Endothelial cell of umbilical vein (primary cell): ENCODE results near the gene MYD88. TPM values are rescaled to one million over a fixed set of nuclear protein-coding genes. Genes with fewer than 3 reads are reported as not detected.

Source experiments
- BruUV-seq: library from RNA; stranded (reverse); fragments of 400-500 nt; replicated peaks from 2 replicates; lab custom pipeline; 2021; lab: Mats Ljungman, UMichigan
- CTCF ChIA-PET: fragments of 300-600, 350-600 bp; sonication (Branson Sonifier 250); formaldehyde crosslinking; loops from one replicate; lab custom pipeline; 2021; ENCODE audit warnings: antibody characterized with exemption, inconsistent platforms; lab: Charles Lee
- POLR2A ChIA-PET: fragments of 300-600, 350-600 bp; sonication (Branson Sonifier 250); formaldehyde crosslinking; loops from one replicate; lab custom pipeline; 2021; ENCODE audit warnings: antibody characterized with exemption, inconsistent platforms; lab: Charles Lee
- DNase-seq: peaks from one replicate; pipeline ENCODE4 v3.0.0-alpha.2; 2011; ENCODE audit warnings: low read depth, low spot score
- FAIRE-seq: peaks from 2 replicates; lab custom pipeline; 2011; peaks lifted over from hg19 to GRCh38; lab: Jason Lieb, UNC
- H2AFZ ChIP-seq: 2 replicates; pipeline ENCODE4 v1.6.0; 2012; ENCODE audit warnings: low read depth, low read length, control low read depth, inconsistent platforms
- H3K27ac ChIP-seq: 2 replicates; pipeline ENCODE4 v1.5.1; 2011; ENCODE audit warnings: low read depth, mild to moderate bottlenecking, control low read depth, low read length, moderate library complexity; ENCODE audit not compliant: insufficient read depth
- H3K27me3 ChIP-seq, 2 experiments: 2 replicates each; pipeline versions ENCODE4 v1.6.0 to v1.6.1; 2011; ENCODE audit warnings: low read length in 2 of 2, mixed read lengths in 1 of 2; ENCODE audit not compliant: control insufficient read depth in 2 of 2, insufficient read depth in 2 of 2
- H3K36me3 ChIP-seq, 2 experiments: 2 replicates in 1 of 2; 3 replicates in 1 of 2; pipeline ENCODE4 v1.5.1; 2011; ENCODE audit warnings: low read length in 2 of 2, mild to moderate bottlenecking in 1 of 2, moderate library complexity in 1 of 2; ENCODE audit not compliant: control insufficient read depth in 2 of 2, insufficient read depth in 2 of 2; ENCODE audit errors: extremely low read depth in 1 of 2
- H3K4me1 ChIP-seq: 3 replicates; pipeline ENCODE4 v1.5.1; 2011; ENCODE audit warnings: mild to moderate bottlenecking, low read length; ENCODE audit not compliant: control insufficient read depth, insufficient read depth; ENCODE audit errors: extremely low read depth
- H3K4me2 ChIP-seq: 2 replicates; pipeline ENCODE4 v1.6.1; 2011; ENCODE audit warnings: low read length, control low read depth, mixed read lengths; ENCODE audit not compliant: insufficient read depth
- H3K4me3 ChIP-seq, 3 experiments: fragments of 200-600 bp in 1 of 3; sonication (generic), shearing (Covaris generic) in 1 of 3; replicated peaks in 1 of 3; 2 replicates each; pipeline ENCODE4 v1.5.1; 2011 to 2016; ENCODE audit warnings: control low read depth in 3 of 3, low read length in 3 of 3, mild to moderate bottlenecking in 2 of 3, inconsistent platforms in 1 of 3, low read depth in 1 of 3, moderate library complexity in 1 of 3; ENCODE audit not compliant: insufficient read depth in 1 of 3
- H3K79me2 ChIP-seq: 2 replicates; pipeline ENCODE4 v1.6.0; 2012; ENCODE audit warnings: low read length, inconsistent platforms; ENCODE audit not compliant: control insufficient read depth, insufficient read depth
- H3K9ac ChIP-seq: replicated peaks from 2 replicates; pipeline ENCODE3; 2011; ENCODE audit warnings: low read length, control low read depth; ENCODE audit not compliant: insufficient read depth; ENCODE audit errors: extremely low read depth
- H3K9me1 ChIP-seq: replicated peaks from 3 replicates; pipeline ENCODE4 v1.6.0; 2011; ENCODE audit warnings: mild to moderate bottlenecking, low read length; ENCODE audit not compliant: control insufficient read depth, insufficient read depth; ENCODE audit errors: extremely low read depth
- H3K9me3 ChIP-seq: replicated peaks from 2 replicates; pipeline ENCODE4 v1.5.1; 2012; ENCODE audit warnings: low read length, inconsistent platforms; ENCODE audit not compliant: control insufficient read depth, insufficient read depth
- H4K20me1 ChIP-seq: replicated peaks from 2 replicates; pipeline ENCODE3; 2011; ENCODE audit warnings: mild to moderate bottlenecking, low read length; ENCODE audit not compliant: control insufficient read depth, insufficient read depth; ENCODE audit errors: extremely low read depth
- FOS ChIP-seq: IDR thresholded peaks from 2 replicates; pipeline ENCODE4 v1.6.1; 2011; ENCODE audit warnings: mild to moderate bottlenecking, low read length, moderate library complexity, borderline replicate concordance; ENCODE audit not compliant: insufficient read depth
- GATA2 ChIP-seq: IDR thresholded peaks from 2 replicates; pipeline ENCODE4 v1.7.0; 2011; ENCODE audit warnings: low read depth, mild to moderate bottlenecking, moderate library complexity, mixed read lengths, low read length; ENCODE audit not compliant: insufficient read length, insufficient read depth
- MYC ChIP-seq: IDR thresholded peaks from one replicate; pipeline ENCODE4 v1.6.1; 2011; ENCODE audit warnings: mild to moderate bottlenecking, low read depth, low read length
- POLR2AphosphoS5 ChIP-seq: IDR thresholded peaks from 2 replicates; pipeline ENCODE4 v1.6.1; 2012; ENCODE audit warnings: low read depth, mild to moderate bottlenecking, control low read depth, low read length, moderate library complexity; ENCODE audit not compliant: insufficient read depth
- dilution Hi-C: fragments of 300-500 bp; cut with MboI; formaldehyde crosslinking; loops from one replicate; pipeline ENCODE4 v1.15.0; 2019; ENCODE audit warnings: low sequenced_read_pairs; ENCODE audit not compliant: extremely low pct_ligation_motif_present
- intact Hi-C: fragments of 100-400 bp; cut with micrococcal nuclease; formaldehyde crosslinking; loops from one replicate; pipeline ENCODE4 v1.10.0; 2022
- polyA plus RNA-seq, 4 experiments: library from polyadenylated mRNA; depleted of rRNA in 3 of 4; stranded (reverse) in 3 of 4; unstranded in 1 of 4; fragments of >200 nt; gene quantifications; 2 replicates each; pipeline versions ENCODE4 v1.2.1 to v1.2.3, GENCODE V29; 2011 to 2012; ENCODE audit warnings: missing spikeins in 1 of 4
- total RNA-seq: library from RNA; stranded (reverse); gene quantifications from 2 replicates; pipeline ENCODE4 v1.2.3, GENCODE V29; 2021
- TF ChIP-seq, protein P1 (sequence below), 2 donors: IDR thresholded peaks; 1 replicate in 1 of 2; 2 replicates in 1 of 2; pipeline ENCODE4 v1.5.1; 2011; ENCODE audit warnings: low read length in 2 of 2, mild to moderate bottlenecking in 2 of 2, moderate library complexity in 2 of 2, control low read depth in 1 of 2, inconsistent platforms in 1 of 2, low read depth in 1 of 2; ENCODE audit not compliant: insufficient read depth in 1 of 2; ENCODE audit errors: extremely low read depth in 1 of 2
- TF ChIP-seq, protein P2 (sequence below): IDR thresholded peaks from 2 replicates; pipeline ENCODE4 v1.6.1; 2011; ENCODE audit not compliant: insufficient read depth, insufficient read length

Gene MYD88
- total and polyA plus RNA-seq, 2 donors (not counting 3 experiments of a cell fraction or from before 2014, with no cell fraction given) = 35.1 to 55.0 TPM

- CTCF ChIA-PET = interaction anchor here (0.7 to 4.8 kb wide), 17 partner anchors 11 to 726 kb away, joined by 3 to 52 read pairs (median 6); partner anchors contain the start of genes ACAA1, OXSR1 and XYLB
- dilution Hi-C loops = no loop called here
- intact Hi-C loops = loop anchor here (1.0 to 5.0 kb wide), 4 partner anchors 144 to 362 kb away; partner anchors contain the start of gene XYLB
- Histone ChIP-seq H3K79me2 (no peaks in the 10 kb centered on the region), H3K27ac (no peak overlapping the region), H3K4me2 (no peak overlapping the region), H3K9me1 (no peaks in the 10 kb centered on the region), H3K4me3 (no peak overlapping the region), H3K27me3 (no peaks in the 10 kb centered on the region), H3K4me1 (no peaks in the 10 kb centered on the region), H3K9ac (no peak overlapping the region), H4K20me1 (no peaks in the 10 kb centered on the region), H3K36me3 (peaks cover 5 to 8% of the 10 kb centered on the region in 2 experiments), H3K9me3 (no peaks in the 10 kb centered on the region), H2AFZ (no peak overlapping the region)
- FAIRE-seq (peak; percentile 79), DNase-seq (peak; percentile 63)
- POLR2A ChIA-PET = no interaction called here
- no TSS peak for BruUV-seq
- TF ChIP-seq FOS = no peak
- TF ChIP-seq MYC = peak; percentile 5
- TF ChIP-seq GATA2 = no peak
- TF ChIP-seq, protein P1, sequence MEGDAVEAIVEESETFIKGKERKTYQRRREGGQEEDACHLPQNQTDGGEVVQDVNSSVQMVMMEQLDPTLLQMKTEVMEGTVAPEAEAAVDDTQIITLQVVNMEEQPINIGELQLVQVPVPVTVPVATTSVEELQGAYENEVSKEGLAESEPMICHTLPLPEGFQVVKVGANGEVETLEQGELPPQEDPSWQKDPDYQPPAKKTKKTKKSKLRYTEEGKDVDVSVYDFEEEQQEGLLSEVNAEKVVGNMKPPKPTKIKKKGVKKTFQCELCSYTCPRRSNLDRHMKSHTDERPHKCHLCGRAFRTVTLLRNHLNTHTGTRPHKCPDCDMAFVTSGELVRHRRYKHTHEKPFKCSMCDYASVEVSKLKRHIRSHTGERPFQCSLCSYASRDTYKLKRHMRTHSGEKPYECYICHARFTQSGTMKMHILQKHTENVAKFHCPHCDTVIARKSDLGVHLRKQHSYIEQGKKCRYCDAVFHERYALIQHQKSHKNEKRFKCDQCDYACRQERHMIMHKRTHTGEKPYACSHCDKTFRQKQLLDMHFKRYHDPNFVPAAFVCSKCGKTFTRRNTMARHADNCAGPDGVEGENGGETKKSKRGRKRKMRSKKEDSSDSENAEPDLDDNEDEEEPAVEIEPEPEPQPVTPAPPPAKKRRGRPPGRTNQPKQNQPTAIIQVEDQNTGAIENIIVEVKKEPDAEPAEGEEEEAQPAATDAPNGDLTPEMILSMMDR (IDR thresholded peaks at IDR 0.05; ENCODE audit: extremely low read depth in 1 of 2, insufficient read depth in 1 of 2, low read depth in 1 of 2, low read length in 2 of 2) = peak; percentile 65 to 83
- TF ChIP-seq, protein P2, sequence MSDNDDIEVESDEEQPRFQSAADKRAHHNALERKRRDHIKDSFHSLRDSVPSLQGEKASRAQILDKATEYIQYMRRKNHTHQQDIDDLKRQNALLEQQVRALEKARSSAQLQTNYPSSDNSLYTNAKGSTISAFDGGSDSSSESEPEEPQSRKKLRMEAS = no peak
- no peak for TF ChIP-seq POLR2AphosphoS5
Measured at GRCh38 chr3:38117748-38118420, 20.6 kb upstream of the MYD88 start.
